ENCODE measurements around the gene SLC25A3. TPM values are rescaled to one million over a fixed set of nuclear protein-coding genes. Genes with fewer than 3 reads are reported as not detected.

SLC25A3 gene
- total RNA-seq, 1 donor from 2014 or later = 281 TPM

DNA sequence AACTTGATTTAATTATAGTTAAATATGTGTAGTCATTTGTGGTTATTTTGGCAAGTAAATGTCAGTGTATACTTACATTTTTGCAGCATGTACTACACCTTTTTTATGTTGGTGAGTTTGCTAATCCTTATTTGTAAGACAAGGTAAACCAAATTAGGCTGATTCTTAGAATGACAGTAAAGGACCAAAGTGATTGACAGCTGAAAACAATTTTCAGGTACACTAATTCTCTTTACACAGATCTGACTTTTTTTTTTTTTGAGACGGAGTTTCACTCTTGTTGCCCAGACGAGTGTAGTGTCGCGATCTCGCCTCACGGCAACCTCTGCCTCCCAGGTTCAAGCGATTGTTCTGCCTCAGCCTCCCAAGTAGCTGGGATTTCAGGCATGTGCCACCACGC is 8.4 kb downstream of the SLC25A3 start:
- intact Hi-C loops (cut with DNase I) = no loop called here
- Histone ChIP-seq H3K27me3 (no peaks in the 10 kb centered on the region), H3K36me3 (peaks cover 0 to 65% of the 10 kb centered on the region in 2 donors), H3K27ac (no peak overlapping the region), H3K4me3 (no peak overlapping the region), H3K4me1 (no peaks in the 10 kb centered on the region), H3K9me3 (no peaks in the 10 kb centered on the region)
- DNase-seq (ENCODE audit: extremely low spot score in 2 of 2) = no peak
- TF ChIP-seq, protein P1, sequence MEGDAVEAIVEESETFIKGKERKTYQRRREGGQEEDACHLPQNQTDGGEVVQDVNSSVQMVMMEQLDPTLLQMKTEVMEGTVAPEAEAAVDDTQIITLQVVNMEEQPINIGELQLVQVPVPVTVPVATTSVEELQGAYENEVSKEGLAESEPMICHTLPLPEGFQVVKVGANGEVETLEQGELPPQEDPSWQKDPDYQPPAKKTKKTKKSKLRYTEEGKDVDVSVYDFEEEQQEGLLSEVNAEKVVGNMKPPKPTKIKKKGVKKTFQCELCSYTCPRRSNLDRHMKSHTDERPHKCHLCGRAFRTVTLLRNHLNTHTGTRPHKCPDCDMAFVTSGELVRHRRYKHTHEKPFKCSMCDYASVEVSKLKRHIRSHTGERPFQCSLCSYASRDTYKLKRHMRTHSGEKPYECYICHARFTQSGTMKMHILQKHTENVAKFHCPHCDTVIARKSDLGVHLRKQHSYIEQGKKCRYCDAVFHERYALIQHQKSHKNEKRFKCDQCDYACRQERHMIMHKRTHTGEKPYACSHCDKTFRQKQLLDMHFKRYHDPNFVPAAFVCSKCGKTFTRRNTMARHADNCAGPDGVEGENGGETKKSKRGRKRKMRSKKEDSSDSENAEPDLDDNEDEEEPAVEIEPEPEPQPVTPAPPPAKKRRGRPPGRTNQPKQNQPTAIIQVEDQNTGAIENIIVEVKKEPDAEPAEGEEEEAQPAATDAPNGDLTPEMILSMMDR (IDR thresholded peaks at IDR 0.05) = no peak
- no peak for TF ChIP-seq POLR2A (IDR thresholded peaks at IDR 0.05)
- no peak for TF ChIP-seq POLR2AphosphoS5 (IDR thresholded peaks at IDR 0.05; ENCODE audit: insufficient read depth in 1 of 2, low read depth in 1 of 2)

DNA sequence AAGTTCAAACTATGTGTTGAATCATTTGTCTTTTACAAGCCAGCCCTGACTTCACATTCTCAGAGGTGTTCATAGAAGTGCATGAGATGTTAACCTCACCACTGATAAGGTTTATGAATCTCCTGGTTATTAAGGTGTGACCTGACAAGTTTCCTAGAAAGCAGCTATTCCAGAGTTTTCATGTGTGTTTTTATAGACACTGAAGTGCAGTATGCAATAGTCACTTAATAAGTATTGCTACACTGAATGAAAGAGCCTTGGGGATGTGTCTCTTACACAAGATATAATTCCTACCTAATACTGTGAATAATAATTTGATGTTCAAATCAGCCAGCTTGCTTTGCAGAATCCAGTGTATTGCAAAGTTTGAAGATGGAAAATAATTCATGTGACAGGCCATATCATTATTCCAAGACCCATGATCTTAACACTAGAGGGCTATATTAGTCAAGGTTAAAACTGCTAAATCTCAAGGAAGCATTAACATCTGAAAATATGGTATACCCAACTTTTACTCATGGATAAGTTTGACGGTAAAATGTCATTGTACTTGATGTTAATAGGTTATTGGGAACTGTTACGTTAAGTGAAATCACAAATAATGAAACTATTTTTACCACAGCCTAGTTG is 13.0 kb downstream of the SLC25A3 start:
- intact Hi-C loops (cut with DNase I) = no loop called here
- TF ChIP-seq, protein P1 (IDR thresholded peaks at IDR 0.05) = no peak
- no peak for TF ChIP-seq POLR2A (IDR thresholded peaks at IDR 0.05)
- no peak for TF ChIP-seq POLR2AphosphoS5 (IDR thresholded peaks at IDR 0.05; ENCODE audit: insufficient read depth in 1 of 2, low read depth in 1 of 2)
- H3K27me3 ChIP-seq = no peaks in the 10 kb centered on the region

DNA sequence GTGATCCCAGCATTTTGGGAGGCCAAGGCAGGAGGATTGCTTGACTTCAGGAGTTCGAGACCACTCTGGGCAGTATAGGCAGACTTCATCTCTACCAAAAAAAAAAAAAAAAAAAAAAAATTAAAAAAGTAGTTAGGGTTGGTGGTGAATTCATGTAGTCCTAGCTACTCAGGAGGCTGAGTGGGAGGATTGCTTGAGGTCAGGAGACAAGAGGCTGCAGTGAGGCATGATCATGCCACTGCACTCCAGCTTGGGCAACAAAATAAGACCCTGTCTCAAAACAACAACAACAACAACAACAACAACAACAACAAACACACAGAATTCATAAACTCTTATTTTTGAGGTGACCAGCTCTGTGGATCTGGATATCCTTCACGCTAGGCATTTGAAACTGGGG is 17.1 kb downstream of the SLC25A3 start:
- DNase-seq (ENCODE audit: extremely low spot score in 2 of 2) = no peak
- Histone ChIP-seq H3K4me1 (no peaks in the 10 kb centered on the region), H3K27ac (no peak overlapping the region), H3K4me3 (no peak overlapping the region), H3K27me3 (no peaks in the 10 kb centered on the region), H3K9me3 (no peaks in the 10 kb centered on the region), H3K36me3 (no peaks in the 10 kb centered on the region)
- TF ChIP-seq POLR2AphosphoS5 (IDR thresholded peaks at IDR 0.05; ENCODE audit: insufficient read depth in 1 of 2, low read depth in 1 of 2) = no peak
- TF ChIP-seq, protein P1 (IDR thresholded peaks at IDR 0.05) = no peak
- TF ChIP-seq POLR2A (IDR thresholded peaks at IDR 0.05) = no peak
- intact Hi-C loops (cut with DNase I) = no loop called here

More for the DNA sequence above, 13.0 kb downstream of the SLC25A3 start:
- H3K27ac ChIP-seq = no peak overlapping the region
- no peak for DNase-seq (ENCODE audit: extremely low spot score in 2 of 2)
- no peaks in the 10 kb centered on the region for H3K4me1 ChIP-seq
- no peaks in the 10 kb centered on the region for H3K9me3 ChIP-seq
- no peak overlapping the region for H3K4me3 ChIP-seq
- H3K36me3 ChIP-seq = peaks cover 0 to 22% of the 10 kb centered on the region in 2 donors

DNA sequence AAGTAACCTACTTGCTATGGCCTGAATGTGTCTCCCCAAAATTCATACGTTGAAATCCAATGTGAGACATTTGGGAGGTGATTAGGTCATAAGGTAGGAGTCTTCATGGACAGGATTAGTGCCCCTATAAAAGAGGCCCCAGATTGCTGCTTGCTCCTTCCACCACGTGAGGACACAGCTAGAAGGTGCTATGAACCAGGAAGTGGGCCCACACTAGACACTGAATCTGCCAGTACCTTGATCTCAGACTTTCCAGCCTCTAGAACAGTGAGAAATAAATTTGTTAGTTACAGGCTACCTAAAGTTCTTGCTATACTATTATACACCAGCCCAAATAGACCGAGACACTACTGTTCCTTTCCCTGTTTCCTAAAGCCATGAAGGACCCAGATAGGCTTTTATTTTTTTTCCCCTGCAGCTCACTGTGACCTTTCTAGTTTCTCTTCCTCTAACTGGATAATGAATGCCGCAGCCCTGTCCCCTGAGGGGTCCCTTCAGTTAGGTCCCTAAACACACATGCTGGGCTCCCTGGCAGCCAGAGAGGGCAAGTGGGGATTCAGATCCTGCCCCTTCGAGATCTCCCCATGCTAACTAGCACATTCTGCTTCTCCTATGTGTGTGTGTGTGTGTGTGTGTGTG is 19.3 kb downstream of the SLC25A3 start:
- no peaks in the 10 kb centered on the region for H3K4me1 ChIP-seq
- no peak overlapping the region for H3K4me3 ChIP-seq
- H3K36me3 ChIP-seq = no peaks in the 10 kb centered on the region
- no peaks in the 10 kb centered on the region for H3K27me3 ChIP-seq
- DNase-seq (ENCODE audit: extremely low spot score in 2 of 2) = no peak
- TF ChIP-seq POLR2AphosphoS5 (IDR thresholded peaks at IDR 0.05; ENCODE audit: insufficient read depth in 1 of 2, low read depth in 1 of 2) (no peak), POLR2A (IDR thresholded peaks at IDR 0.05) (no peak)
- TF ChIP-seq, protein P1 (IDR thresholded peaks at IDR 0.05) = no peak
- no peak overlapping the region for H3K27ac ChIP-seq
- H3K9me3 ChIP-seq = no peaks in the 10 kb centered on the region
- intact Hi-C loops (cut with DNase I) = no loop called here

DNA sequence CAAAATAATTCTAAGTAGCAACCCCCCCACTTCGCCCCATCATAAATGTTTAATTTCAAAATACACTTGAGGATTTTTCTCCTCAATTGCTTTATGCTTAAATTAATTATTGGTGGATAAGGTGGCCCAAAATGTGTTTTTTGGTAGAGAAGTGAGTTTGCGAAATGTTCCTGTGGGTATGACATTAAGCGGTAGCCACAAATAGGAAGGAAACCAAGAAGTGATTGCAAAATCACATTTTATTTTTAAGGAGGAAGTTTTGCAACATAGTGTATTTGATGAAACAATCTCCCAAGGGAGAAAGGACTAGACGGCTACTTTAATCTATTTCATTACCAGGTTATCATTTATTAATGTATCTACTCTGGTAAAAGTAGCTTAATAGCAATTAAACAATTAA is 25.5 kb downstream of the SLC25A3 start:
- Histone ChIP-seq H3K27ac (no peak overlapping the region), H3K36me3 (no peaks in the 10 kb centered on the region), H3K9me3 (no peaks in the 10 kb centered on the region), H3K27me3 (no peaks in the 10 kb centered on the region), H3K4me1 (peaks cover 5% of the 10 kb centered on the region), H3K4me3 (no peak overlapping the region)
- TF ChIP-seq POLR2AphosphoS5 (IDR thresholded peaks at IDR 0.05; ENCODE audit: insufficient read depth in 1 of 2, low read depth in 1 of 2) (no peak), POLR2A (IDR thresholded peaks at IDR 0.05) (no peak)
- TF ChIP-seq, protein P1 (IDR thresholded peaks at IDR 0.05) = no peak
- intact Hi-C loops (cut with DNase I) = no loop called here
- no peak for DNase-seq (ENCODE audit: extremely low spot score in 2 of 2)
